Stimulated activated CD4-positive, alpha-beta T cell treated with anti-CD3 and anti-CD28 coated beads, TNF-alpha, amount 100 ng/mL, for 4 hours (primary cell): ENCODE measurements around the gene TDRKH.
A peak's percentile ranks its signal among the peaks of the same experiment; 100 is the strongest.
"Not testable (repeated sequence)": the region's sequence is repeated elsewhere in the genome, so short reads cannot be mapped to it uniquely, and the experiment has no call there.

Experiments used
- DNase-seq, 3 experiments: peaks; one replicate each; pipeline ENCODE4 v3.0.0-alpha.2; 2020; ENCODE audit warnings: low read depth in 3 of 3

The TDRKH gene

GRCh38 chr1:151762941-151763921 lies 27.1 kb downstream of the TDRKH start, which contains the start of gene MRPL9:
TSS of gene MRPL9 (minus strand) at chr1:151763496. CDS start at chr1:151763479, 17 bp downstream.
- peak; percentile 71 to 74 (median 72) for DNase-seq

- no peak for DNase-seq
Observed at GRCh38 chr1:151760597-151761385, 29.5 kb downstream of the TDRKH start.

GRCh38 chr1:151759241-151759640 lies 31.1 kb downstream of the TDRKH start:
- DNase-seq = no peak

GRCh38 chr1:151756291-151756690 lies 34.0 kb downstream of the TDRKH start:
- no peak for DNase-seq

GRCh38 chr1:151741516-151741915 lies 48.8 kb downstream of the TDRKH start:
- DNase-seq = no peak

- DNase-seq = no peak
Observed at GRCh38 chr1:151739590-151740355, 50.5 kb downstream of the TDRKH start.

- DNase-seq = no peak
Observed at GRCh38 chr1:151737479-151737878, 52.8 kb downstream of the TDRKH start.

- no peak for DNase-seq
Observed at GRCh38 chr1:151737026-151737425, 53.3 kb downstream of the TDRKH start.

- not testable (repeated sequence) for DNase-seq
Observed at GRCh38 chr1:151733995-151734394, 56.3 kb downstream of the TDRKH start.

- DNase-seq = no peak
Observed at GRCh38 chr1:151733126-151733525, 57.2 kb downstream of the TDRKH start.

GRCh38 chr1:151729966-151730291 lies 60.4 kb downstream of the TDRKH start:
- DNase-seq = no peak

- DNase-seq = no peak
Observed at GRCh38 chr1:151729157-151729965, 60.9 kb downstream of the TDRKH start.

GRCh38 chr1:151728151-151729054 lies 61.9 kb downstream of the TDRKH start:
- DNase-seq = no peak

- DNase-seq = no peak
Observed at GRCh38 chr1:151723726-151724370, 66.5 kb downstream of the TDRKH start.
